GM20000 (cell line): ENCODE results near the gene LIM2.

Source experiments
- DNase-seq: peaks from one replicate; pipeline ENCODE4 v3.0.0; 2012; ENCODE audit warnings: low spot score
- TF ChIP-seq, protein P1 (sequence below): IDR thresholded peaks from 2 replicates; pipeline ENCODE4 v1.5.1; 2012; ENCODE audit warnings: mild to moderate bottlenecking, control low read depth; ENCODE audit errors: extremely low read depth, missing control alignments

LIM2 gene

GRCh38 chr19:51352783-51353360 is 34.9 kb downstream of the LIM2 start:
- DNase-seq: no peak
- TF ChIP-seq, protein P1, sequence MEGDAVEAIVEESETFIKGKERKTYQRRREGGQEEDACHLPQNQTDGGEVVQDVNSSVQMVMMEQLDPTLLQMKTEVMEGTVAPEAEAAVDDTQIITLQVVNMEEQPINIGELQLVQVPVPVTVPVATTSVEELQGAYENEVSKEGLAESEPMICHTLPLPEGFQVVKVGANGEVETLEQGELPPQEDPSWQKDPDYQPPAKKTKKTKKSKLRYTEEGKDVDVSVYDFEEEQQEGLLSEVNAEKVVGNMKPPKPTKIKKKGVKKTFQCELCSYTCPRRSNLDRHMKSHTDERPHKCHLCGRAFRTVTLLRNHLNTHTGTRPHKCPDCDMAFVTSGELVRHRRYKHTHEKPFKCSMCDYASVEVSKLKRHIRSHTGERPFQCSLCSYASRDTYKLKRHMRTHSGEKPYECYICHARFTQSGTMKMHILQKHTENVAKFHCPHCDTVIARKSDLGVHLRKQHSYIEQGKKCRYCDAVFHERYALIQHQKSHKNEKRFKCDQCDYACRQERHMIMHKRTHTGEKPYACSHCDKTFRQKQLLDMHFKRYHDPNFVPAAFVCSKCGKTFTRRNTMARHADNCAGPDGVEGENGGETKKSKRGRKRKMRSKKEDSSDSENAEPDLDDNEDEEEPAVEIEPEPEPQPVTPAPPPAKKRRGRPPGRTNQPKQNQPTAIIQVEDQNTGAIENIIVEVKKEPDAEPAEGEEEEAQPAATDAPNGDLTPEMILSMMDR: no peak

GRCh38 chr19:51351266-51351990 is 36.3 kb downstream of the LIM2 start:
- TF ChIP-seq, protein P1: no peak
- no peak for DNase-seq

DNA sequence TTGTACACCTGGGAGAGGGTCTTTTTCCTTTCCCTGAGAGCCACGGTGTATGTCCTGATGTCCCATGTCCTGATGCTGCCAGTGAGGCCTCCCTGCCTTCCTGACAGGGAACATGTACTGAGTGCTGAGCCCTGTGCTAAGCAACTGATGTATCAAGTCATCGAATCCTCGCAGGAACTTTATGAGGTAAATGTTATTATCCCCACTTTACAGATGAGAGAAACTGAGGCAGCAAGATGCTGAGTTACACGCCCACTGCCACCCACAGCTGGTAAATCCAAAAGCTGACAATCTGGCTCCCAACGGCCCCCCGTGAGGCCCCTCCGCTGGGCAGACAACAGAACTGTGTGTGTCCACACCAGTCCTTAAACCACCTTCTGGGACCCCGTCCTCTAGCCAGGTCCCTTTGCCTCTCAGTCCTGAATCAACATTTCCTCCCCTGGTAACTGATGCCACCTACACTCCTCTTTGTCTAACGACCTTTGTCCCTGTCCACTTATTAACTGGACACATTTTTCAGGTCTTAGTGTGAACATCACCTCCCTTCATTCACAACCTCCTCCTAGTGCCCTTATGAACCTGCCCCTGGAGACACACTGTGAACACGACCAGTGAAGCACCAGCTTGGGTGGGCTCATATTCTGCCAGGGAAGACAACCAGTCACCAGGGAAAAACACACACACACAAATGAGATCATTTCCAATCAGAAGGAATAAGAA is 40.4 kb downstream of the LIM2 start:
- no peak for DNase-seq
- TF ChIP-seq, protein P1: no peak

- no peak for DNase-seq
- TF ChIP-seq, protein P1: no peak
These were observed 41.0 kb downstream of the LIM2 start for GRCh38 chr19:51346742-51347141.

DNA sequence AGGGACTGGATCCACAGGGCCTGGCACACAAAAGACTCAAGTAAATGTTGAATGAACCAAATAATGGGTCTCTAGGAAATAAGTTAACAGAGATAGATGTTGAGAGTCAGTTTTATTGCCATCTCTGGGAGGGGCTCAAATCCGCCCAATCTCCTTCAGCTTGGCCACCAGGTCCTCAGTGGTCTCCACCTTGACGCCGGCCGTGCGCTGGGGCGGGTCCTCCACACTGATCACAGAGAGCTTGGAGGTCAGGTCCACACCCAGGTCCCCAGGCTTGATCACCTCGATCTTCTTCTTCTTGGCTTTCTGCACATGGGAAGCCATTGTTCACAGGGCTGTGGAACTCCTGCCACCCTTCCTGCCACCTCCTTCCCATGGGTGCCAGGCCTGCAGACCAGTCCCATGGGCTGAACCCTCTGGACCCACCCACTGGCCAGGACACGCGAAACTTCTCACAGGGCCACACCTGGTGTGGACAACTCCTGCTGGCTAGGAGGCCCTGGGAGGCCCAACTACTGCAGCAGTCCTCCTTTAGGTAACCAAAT is 42.6 kb downstream of the LIM2 start:
- TF ChIP-seq, protein P1: no peak
- no peak for DNase-seq

DNA sequence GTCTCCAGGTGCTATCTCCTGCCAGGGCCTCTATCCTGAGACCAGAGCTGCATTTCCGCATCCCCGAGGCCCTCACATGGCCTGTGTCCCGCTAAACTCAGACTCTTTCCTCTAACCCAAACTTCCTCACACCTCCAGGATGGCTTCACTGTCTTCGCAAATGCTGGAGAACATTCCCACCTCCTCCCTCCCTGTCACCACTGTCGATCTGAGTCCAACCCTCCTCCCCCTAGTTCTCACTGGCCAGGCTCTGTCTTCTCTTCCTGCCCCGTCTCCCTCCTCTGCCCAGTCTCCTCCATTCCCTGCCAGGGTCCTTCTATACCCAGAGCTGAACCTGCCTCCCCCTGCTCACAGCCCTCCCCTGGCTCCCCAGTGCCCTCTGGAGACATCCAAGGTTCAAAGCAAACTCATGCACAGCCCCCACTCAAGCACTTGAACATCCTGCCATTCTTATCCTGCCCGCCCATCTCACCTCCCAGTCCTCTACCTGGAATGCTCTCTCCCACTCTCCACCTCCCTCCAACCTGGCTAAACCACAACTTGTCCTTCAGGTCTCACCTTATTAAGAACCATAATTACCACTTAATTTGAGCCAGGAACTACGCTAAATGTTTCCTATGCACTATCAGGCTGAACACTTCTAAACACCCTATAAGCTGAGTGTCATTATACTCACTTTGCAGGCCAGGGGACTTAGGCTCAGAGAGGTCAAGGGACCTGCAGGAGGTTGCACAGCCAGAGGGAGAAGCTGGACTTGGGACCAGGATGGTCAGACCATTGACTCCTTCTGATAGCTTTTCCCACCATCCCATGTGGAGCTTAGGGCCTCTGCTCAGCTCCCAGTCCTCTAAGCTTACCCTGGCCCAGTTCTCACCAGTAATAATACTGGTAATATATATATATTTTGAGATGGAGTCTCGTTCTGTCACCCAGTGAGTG is 44.9 kb downstream of the LIM2 start:
- TF ChIP-seq, protein P1: no peak
- no peak for DNase-seq
